ENCODE results near the gene SFTA2.
A peak's percentile ranks its signal among the peaks of the same experiment; 100 is the strongest.
"Not testable (repeated sequence)": the region's sequence is repeated elsewhere in the genome, so short reads cannot be mapped to it uniquely, and the experiment has no call there.

Gene SFTA2

DNA sequence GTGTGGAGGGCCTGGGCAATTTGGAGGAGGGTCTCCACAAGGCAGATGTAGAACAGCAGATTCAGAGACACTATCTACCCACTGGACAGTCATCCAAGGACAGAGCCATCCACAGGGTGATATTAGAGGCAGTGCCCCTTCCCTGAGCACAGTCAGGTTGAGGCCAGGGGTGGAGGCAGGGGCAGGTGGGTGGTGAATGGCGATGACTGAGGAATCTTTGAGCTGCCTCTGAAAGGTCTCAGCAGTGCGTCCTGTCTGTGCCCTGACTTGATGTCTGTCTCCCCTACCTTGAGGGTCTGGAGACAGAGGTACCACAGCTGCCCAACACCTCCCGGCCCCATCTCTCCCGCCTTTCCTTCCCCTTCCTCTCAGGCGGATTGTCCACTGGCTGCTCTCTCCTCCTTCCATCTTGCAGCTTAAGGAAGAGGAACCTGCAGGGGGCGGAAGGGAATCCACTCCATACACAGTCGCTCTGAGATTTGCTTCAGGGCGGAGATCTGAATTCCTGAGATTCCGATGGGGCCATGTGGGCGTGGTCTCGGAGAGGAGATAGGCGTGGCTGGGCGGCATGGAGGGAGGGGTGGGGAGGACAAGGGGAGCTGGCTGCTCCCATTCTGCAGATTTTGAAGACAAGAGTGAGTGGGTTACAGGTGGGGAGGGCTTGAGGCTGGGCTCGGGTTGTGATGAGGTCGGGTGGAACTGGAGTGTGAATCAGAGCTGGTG is 10.5 kb upstream of the SFTA2 start:
- no peak for DNase-seq

DNA sequence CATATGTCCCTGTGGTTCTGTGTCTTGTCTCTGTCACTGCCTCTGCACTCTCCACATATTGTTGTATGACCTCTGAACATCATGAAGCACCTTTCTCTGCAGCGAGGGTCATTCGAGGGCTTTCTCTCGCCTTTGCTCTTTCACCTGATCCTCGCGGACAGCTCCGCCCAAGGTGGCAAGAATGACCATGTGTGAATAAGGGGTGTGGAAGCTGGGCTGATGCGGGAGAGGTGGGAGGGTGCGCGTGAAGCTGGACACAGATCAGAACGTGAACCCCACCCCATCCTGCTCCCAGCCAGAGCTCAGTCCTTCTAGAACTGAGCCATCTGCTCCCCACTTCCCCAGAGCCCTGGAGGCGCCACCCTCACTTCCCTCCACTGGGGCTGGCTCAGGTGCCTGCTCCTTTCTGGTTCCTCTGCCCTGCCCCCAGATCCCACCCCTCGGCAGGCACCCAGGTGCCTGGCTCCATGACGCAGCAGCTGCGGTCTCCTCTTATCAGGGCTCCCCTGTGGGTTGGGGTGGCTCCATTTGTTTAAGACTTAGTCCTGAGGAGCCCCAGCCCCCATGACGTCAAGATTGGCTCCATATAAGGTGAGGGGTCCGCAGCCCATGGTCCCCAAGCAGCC is 8.5 kb upstream of the SFTA2 start, which contains the start of gene MUCL3:
MUCL3 (plus strand) TSS at position 613 of the 626 bp plus-strand sequence. CDS start 27 bp downstream, outside the sequence.
- DNase-seq: no peak

DNA sequence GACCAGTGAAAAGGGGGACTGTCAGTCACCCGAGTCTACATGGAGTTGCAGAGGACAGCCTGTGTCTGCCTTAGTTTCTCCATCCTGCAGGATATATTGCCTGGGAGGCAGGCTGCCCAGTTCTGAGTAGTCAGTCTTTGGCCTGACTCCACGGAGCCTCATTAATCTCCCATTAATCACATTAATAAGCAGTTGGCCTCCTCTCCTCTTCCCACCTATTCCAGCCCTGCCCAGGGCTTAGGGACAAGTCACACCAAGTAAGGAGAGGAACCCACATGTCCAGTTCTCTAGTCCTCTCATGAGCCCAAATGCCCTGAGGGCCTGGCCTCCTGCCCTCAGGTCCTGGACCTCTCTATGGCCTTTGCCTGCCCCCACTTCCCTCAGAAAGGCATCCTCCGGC is 7.5 kb upstream of the SFTA2 start:
- DNase-seq: no peak

DNA sequence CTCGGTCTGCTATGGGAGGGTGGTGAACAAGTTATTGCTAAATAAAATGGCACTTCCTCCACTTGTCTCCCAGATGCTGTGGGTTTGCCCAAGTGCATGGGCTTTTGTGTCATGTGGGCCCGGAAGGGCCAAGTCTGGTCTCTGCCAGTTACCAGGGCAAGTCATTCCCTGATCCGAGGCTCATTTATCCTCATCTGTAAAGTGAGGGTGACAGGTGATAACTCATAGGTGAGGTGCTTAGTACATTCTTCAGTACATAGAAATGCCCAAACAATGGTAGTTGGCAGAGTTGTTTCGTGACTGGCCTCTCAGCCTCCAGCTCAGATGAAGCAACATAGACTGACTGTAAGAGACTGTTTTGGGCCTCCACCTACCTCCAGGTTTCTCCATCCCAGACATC is 6.8 kb upstream of the SFTA2 start:
- no peak for DNase-seq

DNA sequence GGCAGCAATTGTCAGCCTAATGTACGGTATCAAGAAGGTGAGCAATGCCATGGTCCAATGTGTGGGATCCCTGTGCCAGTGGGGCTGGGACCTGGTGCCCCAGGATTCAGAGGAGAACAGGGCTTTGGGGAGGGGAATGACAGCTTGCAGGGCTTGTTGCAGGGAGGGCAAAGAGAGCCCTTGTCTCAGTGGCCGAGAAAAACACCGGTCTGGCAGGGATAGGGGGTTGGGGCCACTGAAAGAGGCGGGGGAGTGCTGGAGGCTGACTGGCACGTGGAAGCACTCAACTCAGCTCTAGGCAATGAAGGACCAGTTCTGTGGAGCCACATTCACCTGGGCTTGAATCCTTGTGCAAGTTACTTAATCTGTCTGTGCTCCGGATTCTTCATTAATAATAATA is 5.3 kb upstream of the SFTA2 start:
- no peak for DNase-seq

DNA sequence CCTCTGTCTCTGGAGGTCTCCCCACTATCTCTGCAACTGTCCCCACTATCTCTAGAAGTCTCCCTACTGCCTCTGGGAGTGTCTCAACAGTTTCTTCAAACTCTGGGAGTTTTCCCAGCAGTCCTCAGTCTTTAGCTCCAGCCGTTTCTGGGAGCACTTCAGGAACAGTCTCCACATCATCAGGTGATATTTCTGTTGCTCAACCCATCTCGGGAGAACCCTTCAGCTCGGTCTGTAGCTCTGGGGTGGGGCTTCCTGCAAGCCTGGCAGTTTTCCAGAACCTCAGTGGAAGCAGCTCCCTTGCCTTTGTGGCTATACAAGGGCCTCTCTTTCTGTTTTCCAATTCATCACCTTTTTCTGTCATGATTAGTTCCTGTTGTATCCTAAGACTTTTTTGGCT is 3.0 kb upstream of the SFTA2 start:
- no peak for DNase-seq

DNA sequence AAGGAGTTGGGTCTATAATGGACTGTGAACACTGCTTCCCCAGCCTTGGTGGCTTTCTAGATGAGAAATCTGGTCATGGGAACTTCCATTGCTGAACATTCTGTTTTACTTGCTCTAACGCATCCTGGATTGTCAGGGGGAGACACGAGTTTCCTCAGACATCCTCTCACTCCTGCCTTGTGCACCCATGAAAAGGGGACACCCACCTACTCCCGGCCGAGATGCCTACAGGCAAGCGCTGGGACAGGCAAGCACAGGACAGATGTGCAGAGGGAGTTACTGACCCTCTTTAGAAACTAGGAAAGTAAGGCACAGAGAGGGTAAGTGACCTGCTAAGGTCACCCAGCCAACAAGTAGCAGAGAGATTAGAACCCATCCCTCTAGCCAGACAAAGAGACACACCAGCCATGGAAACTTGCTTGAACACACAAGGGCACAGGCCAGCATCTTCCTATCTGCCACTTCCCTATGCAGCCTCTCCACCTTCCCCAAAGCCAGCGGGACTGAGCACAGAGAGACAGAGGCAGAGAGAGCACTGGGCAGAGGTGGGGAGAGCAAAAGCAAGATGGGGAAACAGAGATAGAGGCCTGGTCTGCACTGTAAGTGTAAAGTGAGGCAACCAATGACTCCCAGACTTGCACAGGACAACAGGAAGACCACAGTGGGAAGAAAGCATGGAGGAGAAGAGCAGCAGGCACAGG is 845 bp upstream of the SFTA2 start:
- no peak for DNase-seq

DNA sequence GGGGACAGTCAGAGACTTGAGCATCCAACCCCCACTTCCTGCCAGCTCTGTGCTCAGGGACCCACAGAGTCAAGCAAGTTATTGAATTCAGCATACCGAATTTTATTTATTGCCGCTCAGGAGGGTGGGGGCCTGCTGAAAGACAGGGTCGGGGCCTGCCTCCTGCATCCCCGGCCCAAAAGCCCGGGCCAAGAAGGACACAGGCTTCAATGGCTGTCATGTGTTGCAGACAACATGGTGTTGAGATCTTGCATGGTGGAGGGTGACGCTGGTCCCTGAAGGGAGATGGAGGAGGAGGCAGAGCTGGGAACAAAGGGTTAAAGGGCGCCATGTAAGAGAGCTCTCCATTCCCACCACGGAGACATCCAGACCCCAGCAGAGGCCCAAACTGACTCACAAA is 698 bp downstream of the SFTA2 start:
- DNase-seq: no peak

DNA sequence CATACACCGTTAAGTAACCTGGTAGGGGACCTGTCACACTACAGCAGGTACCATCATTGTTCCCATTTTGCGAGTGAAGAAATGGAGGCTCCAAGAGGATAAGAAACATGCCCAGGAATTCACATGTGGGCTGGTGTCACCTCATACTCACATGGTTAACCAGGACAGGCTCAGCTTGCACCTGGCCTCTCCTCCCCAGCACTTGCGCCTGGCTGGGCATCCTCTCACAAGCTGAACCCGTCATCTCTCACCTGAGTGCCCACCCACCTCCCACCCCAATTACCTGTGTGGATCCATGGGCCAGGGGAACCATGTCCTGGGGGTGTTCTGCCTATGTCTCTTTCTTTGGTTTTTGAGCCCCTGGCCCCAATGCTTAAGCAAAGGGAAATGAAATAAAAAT is 1.5 kb downstream of the SFTA2 start:
- DNase-seq: no peak

DNA sequence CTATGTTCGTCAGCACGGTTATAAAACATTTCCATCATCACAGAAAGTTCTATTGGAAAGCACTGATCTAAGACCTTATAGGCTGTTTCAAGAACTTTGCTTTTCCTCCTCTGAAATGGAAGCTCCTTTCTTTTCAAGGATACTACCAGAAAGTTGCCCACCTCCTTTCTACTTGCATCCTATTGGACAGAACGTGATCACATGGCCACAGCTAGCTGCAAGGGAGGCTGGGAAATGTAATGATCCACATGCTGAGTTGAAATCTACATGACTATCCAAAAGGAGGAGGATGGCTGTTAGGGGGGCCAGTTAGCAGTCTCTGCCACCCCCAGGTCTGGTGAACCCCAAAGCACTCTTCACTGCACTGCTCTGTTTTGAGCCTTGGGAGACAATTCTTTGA is 3.3 kb downstream of the SFTA2 start:
- no peak for DNase-seq

DNA sequence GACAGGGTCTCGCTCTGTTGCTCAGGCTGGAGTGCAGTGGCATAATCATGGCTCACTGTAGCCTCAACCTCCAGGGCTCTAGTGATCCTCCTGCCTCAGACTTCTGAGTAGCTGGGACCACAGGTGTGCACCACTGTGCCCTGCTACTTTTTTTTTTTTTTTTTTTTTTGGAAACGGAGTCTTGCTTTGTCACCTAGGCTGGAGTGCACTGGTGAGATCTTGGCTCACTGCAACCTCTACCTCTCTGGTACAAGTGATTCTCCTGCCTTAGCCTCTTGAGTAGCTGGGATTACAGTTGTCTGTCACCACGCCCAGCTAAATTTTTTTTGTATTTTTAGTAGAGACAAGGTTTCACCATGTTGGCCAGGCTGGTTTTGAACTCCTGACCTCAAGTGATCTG is 4.9 kb downstream of the SFTA2 start:
- DNase-seq: not testable (repeated sequence)

DNA sequence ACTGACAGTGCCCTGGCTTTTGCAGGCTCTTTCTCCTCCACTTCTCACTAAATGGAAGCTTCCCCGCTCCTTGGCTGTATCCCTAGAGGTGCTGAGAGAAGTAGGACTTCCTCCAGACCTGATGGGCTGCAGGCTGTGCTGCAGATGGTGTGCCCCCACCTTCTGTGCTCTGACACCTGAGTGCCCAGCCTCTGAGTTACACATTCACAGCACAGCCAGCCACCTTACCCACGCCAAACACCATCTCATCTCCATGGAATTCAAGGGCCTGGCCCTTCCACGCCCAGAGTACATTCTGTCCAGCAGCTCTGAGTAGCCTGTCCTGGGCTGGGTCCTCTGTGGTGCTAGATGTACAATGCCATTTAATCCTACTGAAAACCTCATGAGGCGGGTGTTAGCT is 5.3 kb downstream of the SFTA2 start:
- no peak for DNase-seq

DNA sequence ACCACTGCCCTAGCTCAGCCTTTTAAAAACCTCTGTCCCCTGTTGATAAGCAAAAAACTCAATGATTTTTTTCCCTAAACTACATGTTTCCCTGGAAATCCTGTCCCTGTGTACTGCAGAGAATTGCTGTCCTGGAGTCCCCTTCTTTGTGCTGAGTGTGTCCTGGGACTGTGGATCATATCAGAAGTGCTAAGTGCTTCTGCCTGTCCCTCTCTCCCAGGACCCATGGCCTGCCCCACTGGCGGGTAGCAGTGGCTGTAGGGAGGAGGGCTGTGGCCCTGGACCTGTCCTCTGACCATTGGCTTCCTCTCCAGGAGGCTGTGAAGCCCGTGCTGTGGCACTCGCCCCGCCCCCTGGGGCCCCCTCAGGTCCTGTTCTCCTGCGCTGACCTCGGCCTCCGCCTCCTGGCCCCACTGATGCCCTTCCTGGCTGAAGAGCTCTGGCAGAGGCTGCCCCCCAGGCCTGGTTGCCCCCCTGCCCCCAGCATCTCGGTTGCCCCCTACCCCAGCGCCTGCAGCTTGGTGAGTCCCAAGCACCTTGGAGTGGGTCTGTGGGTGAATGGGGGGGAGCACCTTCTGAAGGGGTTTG is 7.8 kb downstream of the SFTA2 start:
- not testable (repeated sequence) for DNase-seq

DNA sequence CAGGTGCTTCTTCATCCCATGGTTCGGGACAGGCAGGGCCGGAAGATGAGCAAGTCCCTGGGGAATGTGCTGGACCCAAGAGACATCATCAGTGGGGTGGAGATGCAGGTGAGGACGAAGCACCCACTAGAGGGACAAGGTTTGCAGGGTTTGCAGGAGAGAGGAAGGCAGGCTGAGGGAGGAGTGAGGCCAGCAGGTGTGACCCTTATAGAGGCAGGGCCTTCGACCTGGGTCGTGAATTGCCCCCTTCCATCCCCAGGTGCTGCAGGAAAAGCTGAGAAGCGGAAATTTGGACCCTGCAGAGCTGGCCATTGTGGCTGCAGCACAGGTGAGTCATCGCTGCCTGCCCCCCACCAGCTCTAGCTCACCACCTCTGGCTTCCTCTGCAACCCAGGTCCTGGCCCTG is 9.5 kb downstream of the SFTA2 start:
- no peak for DNase-seq

DNA sequence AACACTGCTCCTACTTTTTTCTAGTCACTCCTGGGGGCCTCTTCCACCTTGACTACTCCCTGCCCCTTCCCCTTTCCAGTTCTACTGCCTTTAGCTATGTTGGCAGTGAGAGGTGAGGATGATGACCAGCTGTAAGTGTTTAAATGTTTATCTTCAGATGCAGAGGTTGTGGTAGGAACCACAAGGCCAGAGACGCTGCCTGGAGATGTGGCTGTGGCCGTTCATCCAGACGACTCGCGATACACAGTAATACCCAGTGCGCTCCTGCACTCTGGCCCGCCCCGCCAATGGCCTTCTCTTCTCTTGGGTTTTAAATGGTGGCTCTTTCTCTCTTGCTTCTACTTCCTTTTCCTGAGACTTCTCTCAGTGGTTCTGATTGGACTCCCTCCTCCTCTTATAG is 13.3 kb downstream of the SFTA2 start:
- no peak for DNase-seq

DNA sequence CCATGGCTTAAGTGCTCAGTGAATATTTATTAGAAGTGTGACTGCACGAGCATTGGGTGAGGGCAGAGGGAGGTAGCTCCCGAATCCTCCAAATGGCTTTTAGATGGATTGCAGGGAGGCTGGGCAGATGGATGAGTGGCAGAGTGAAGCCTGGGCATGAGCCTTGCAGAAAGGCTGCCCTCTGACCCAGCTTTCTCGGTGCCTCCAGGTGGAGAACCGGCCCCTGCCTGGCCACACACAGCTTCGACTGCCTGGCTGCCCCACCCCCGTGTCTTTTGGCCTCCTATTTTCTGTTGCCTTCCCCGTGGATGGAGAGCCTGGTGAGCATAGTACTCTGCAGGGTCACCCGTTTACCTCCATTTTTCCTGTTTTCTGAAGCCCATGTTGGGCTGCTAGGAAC is 14.5 kb downstream of the SFTA2 start:
- DNase-seq: no peak

DNA sequence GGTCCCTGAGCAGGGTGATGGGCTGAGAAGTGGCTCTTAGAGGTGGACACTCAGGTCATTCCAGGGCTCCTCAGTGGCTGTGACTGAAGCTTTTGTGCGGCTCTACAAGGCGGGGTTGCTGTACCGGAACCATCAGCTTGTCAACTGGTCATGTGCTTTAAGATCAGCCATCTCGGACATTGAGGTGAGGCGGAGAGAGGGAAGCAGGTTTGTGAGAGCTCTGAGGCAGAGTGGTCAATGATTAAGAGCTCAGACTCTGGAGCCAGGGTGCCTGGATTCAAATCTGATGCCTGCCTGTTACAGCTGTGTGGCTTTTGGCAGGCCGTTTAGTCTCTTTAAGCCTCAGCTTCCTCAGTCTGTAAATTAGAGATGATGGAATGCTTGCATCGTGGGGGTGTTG is 14.9 kb downstream of the SFTA2 start:
- no peak for DNase-seq

DNA sequence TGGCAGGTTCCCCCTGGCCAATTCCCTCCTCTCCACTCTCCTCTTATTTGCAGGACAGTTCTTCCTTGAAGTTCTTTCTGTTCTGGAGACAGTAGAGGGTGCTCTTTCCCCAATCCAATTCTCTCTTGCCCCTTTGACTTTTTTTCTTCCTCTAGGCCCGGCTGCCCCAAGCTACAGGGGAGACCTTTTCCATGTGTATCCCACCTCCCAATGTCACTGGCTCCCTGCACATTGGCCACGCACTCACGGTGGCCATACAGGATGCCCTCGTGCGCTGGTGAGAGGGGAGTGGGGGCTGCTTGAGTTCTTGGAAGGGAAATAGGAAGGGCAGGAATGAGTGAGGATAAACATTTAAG is 16.4 kb downstream of the SFTA2 start:
- DNase-seq: no peak

DNA sequence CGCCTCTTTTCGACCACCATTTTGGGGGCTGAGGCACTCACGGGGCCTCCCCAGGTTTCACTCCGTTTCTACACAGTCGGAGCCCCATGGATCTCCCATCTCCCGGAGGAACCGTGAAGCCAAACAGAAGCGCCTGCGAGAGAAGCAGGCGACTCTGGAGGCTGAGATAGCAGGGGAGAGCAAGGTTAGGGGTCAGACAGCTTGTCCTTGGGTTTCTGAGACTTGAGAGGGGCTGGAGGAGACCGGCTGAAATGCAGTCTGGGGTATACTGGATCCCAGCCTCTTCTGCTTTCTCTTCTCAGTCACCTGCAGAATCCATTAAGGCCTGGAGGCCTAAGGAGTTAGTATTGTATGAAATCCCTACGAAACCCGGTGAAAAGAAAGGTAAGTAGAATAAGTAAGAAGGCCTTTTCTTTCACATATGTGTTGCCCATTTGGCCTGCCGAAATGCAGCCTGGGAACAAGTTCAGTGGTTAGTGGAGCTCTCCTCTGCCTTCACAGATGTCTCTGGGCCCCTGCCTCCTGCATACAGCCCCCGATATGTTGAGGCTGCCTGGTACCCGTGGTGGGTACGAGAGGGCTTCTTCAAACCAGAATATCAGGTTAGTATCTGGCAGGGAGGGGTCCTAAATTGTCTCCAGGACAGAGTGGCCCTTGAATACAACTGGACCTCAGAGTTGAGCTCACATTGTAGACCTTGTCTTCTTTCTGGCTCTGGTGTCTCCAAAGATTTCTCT is 16.9 kb downstream of the SFTA2 start:
- DNase-seq: peak; percentile 46

DNA sequence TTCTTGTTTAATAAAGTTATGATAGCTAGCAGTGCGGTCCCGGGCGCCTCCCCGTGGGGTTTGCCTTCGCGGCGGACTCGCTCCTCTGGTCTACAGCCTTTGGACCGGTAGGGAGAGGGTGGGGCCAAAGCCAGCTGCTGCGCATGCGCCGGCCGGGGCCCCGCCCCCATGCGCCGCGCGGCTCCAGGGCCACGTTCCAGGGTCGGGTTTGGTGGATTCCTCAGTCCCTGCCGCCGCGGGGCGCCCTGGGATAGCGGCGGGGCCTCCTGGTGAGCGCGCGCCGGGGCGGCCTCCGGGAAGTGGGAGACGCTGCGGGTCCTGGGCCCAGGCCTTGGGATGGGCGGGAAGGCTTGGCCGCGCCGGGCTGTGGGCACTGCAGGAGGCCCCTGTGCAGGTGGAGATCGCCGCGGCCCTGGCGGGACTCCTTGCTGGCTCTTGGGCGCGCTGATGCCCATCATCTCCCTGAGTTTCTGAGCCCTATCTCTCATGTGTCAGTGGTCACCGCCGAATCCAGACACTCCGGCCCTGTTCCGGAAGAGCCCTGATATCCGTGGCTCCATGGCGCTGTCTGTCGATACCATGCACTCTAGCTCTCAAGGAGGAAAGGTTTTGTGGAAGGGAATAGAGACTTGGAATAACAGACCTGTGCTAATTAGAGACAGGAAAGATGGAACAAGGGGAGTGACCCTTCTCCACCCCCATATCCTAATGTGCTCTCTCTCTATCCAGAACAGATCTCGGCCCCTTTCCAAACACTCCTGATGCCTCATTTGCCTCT is 17.7 kb downstream of the SFTA2 start, which contains the start of gene VARS2:
VARS2 (plus strand) TSS at position 163 of the 778 bp plus-strand sequence; CDS start at position 762, 599 bp downstream.
- DNase-seq: peak; percentile 88

DNA sequence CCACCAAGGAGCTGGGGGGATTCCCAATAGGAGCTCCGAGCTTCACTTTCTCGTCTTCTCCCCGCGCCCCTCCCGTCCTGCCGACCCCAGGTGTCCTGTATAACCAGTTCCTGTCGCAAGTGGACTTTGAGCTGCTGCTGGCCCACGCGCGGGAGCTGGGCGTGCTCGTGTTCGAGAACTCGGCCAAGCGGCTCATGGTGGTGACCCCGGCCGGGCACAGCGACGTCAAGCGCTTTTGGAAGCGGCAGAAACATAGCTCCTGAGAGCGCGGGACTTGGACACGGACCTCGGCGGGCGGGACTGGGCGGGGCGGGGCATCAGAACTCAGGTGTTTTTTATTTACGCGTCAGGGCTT is 18.3 kb downstream of the SFTA2 start:
- no peak for DNase-seq
